Effector memory CD8-positive, alpha-beta T cell (primary cell): ENCODE results near the gene IRF1.
"Not testable (repeated sequence)": the region's sequence is repeated elsewhere in the genome, so short reads cannot be mapped to it uniquely, and the experiment has no call there.

Source experiments
- ATAC-seq: fragments of 150-1000 bp; cut with Tn5 transposase; replicated peaks from 2 replicates; pipeline ENCODE4 v1.10.0; 2021; ENCODE audit warnings: mild to moderate bottlenecking, moderate library complexity
- DNase-seq, 3 experiments: peaks; one replicate each; pipeline ENCODE4 v3.0.0; 2021
- H3K27ac Mint-ChIP-seq, 2 donors: one replicate each; pipeline ENCODE4 v1.8.0; 2022; ENCODE audit warnings: mild to moderate bottlenecking in 2 of 2, mixed read lengths in 2 of 2, moderate library complexity in 2 of 2
- H3K27me3 Mint-ChIP-seq, 2 donors: one replicate each; pipeline ENCODE4 v1.8.0; 2022; ENCODE audit warnings: mixed read lengths in 2 of 2
- H3K36me3 Mint-ChIP-seq: one replicate; pipeline ENCODE4 v1.8.0; 2022; ENCODE audit warnings: mild to moderate bottlenecking, moderate library complexity, mixed read lengths; ENCODE audit not compliant: insufficient read depth
- H3K4me1 Mint-ChIP-seq, 2 donors: one replicate each; pipeline ENCODE4 v1.8.0; 2022; ENCODE audit warnings: low read depth in 2 of 2, mixed read lengths in 2 of 2
- H3K4me3 Mint-ChIP-seq, 2 donors: one replicate each; pipeline ENCODE4 v1.8.0; 2022; ENCODE audit warnings: mild to moderate bottlenecking in 2 of 2, mixed read lengths in 2 of 2, moderate library complexity in 2 of 2
- H3K9me3 Mint-ChIP-seq, 2 donors: one replicate each; pipeline ENCODE4 v1.8.0; 2022; ENCODE audit warnings: mixed read lengths in 2 of 2

The IRF1 gene

GRCh38 chr5:132487841-132488555 is 2.6 kb downstream of the IRF1 start:
- Mint-ChIP-seq H3K4me1 (peaks cover 52 to 69% of the 10 kb centered on the region in 2 donors), H3K36me3 (peaks cover 91% of the 10 kb centered on the region), H3K4me3 (peak overlapping the region; percentile 90 to 98), H3K27me3 (no peaks in the 10 kb centered on the region), H3K27ac (peak overlapping the region; percentile 99), H3K9me3 (no peaks in the 10 kb centered on the region)
- DNase-seq: no peak
- no peak for ATAC-seq

GRCh38 chr5:132487095-132487428 is 3.5 kb downstream of the IRF1 start:
- Mint-ChIP-seq H3K36me3 (peaks cover 98% of the 10 kb centered on the region), H3K9me3 (no peaks in the 10 kb centered on the region), H3K27ac (peak overlapping the region; percentile 99), H3K4me1 (peaks cover 49 to 67% of the 10 kb centered on the region in 2 donors), H3K4me3 (peak overlapping the region; percentile 90 to 98), H3K27me3 (no peaks in the 10 kb centered on the region)
- DNase-seq: no peak
- ATAC-seq: no peak

GRCh38 chr5:132486318-132487094 is 4.1 kb downstream of the IRF1 start:
- ATAC-seq (no peak), DNase-seq (no peak)
- Mint-ChIP-seq H3K4me1 (peaks cover 49 to 64% of the 10 kb centered on the region in 2 donors), H3K27me3 (no peaks in the 10 kb centered on the region), H3K36me3 (peaks cover 100% of the 10 kb centered on the region), H3K4me3 (peak overlapping the region; percentile 90 to 98), H3K9me3 (no peaks in the 10 kb centered on the region), H3K27ac (peak overlapping the region; percentile 99)

- H3K27me3 Mint-ChIP-seq: no peaks in the 10 kb centered on the region
- H3K27ac Mint-ChIP-seq: peak overlapping the region; percentile 99
- DNase-seq (no peak), ATAC-seq (no peak)
- H3K9me3 Mint-ChIP-seq: no peaks in the 10 kb centered on the region
- H3K4me3 Mint-ChIP-seq: peak overlapping the region; percentile 90 to 98
- H3K4me1 Mint-ChIP-seq: peaks cover 57 to 67% of the 10 kb centered on the region in 2 donors
- peaks cover 100% of the 10 kb centered on the region for H3K36me3 Mint-ChIP-seq
Measured at GRCh38 chr5:132485641-132486317, 4.8 kb downstream of the IRF1 start.

DNA sequence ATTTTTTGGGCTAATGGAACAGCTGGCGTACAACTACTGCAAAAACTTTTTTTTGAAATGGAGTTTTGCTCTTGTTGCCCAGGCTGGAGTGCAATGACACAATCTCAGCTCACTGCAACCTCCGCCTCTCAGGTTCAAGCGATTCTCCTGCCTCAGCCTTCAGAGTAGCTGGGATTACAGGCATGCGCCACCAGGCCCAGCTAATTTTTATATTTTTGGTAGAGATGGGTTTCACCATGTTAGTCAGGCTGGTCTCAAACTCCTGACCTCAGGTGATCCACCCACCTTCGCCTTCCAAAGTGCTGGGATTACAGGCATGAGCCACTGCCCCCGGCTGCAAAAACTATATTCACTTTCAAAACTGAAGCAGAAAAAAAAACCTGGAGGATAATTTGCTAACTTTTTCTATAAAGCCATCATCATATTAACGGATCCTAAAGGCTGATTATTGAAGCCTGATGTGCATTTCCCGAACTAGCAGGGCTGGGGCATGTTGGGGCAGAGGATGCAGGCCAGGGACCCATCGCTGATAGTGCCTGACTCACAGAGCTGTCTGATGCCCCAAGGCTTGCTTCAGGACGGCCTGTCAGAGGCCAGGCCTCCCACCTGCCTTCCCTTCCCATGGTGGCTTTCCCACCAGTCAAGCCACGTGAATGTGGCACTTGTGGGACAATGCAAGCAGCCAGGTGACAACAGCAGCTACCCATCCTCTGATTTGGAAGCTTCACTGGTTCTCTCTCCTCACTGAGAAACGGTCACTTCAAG is 5.5 kb downstream of the IRF1 start:
- Mint-ChIP-seq H3K4me3 (peak overlapping the region; percentile 90 to 98), H3K4me1 (peaks cover 62 to 75% of the 10 kb centered on the region in 2 donors), H3K27ac (peak overlapping the region; percentile 99), H3K36me3 (peaks cover 100% of the 10 kb centered on the region)
- peak in 1 of 3 experiments; percentile 15 for DNase-seq
- not testable (repeated sequence) for ATAC-seq, H3K27me3 Mint-ChIP-seq, H3K9me3 Mint-ChIP-seq

- Mint-ChIP-seq H3K27ac (peak overlapping the region; percentile 99), H3K27me3 (no peaks in the 10 kb centered on the region), H3K4me1 (peaks cover 69 to 77% of the 10 kb centered on the region in 2 donors), H3K4me3 (peak overlapping the region; percentile 90 to 98), H3K9me3 (no peaks in the 10 kb centered on the region), H3K36me3 (peaks cover 100% of the 10 kb centered on the region)
- peak in 2 of 3 experiments; percentile 1 to 4 for DNase-seq
- no peak for ATAC-seq
Measured at GRCh38 chr5:132484391-132484725, 6.2 kb downstream of the IRF1 start.

DNA sequence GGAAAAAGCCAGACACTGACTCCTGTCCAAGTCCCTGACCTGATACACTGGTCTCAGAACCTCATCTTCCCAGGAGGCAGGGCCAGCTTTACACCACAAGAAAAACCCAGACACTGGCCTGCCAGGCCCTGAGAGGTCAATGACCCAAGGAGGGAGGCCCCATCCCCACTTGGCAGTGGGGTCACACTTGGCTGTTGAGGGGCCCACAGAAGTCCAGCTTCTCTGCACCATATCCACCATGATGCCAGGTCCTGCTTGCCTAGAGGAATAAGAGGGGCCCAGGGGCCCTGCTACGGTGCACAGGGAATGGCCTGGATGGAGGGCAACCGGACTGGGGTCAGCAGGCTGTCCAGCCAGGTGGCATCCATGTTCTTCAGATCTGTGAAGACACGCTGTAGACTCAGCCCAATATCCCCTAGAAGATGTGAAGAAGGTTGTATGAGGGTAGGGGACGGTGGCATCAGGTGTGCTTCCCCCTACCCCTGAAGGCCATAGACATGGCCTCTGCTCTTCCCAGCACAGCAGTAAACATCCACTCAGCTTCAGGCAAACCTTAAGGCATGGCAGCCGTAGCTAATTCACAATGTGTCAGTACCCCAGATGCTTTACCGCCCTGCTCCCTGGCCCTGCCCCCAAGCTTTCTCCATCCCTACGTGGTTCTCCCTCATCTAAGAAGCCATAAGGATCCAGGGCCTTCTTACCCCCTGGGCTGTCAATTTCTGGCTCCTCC is 6.7 kb downstream of the IRF1 start:
- Mint-ChIP-seq H3K27ac (peak overlapping the region; percentile 99), H3K27me3 (no peaks in the 10 kb centered on the region), H3K36me3 (peaks cover 100% of the 10 kb centered on the region), H3K9me3 (no peaks in the 10 kb centered on the region), H3K4me1 (peaks cover 70 to 79% of the 10 kb centered on the region in 2 donors), H3K4me3 (peak overlapping the region; percentile 90 to 98)
- DNase-seq (peak in 1 of 3 experiments; percentile 7), ATAC-seq (no peak)

- peaks cover 100% of the 10 kb centered on the region for H3K36me3 Mint-ChIP-seq
- no peak for ATAC-seq
- peak overlapping the region; percentile 77 to 98 for H3K4me3 Mint-ChIP-seq
- peaks cover 75 to 83% of the 10 kb centered on the region in 2 donors for H3K4me1 Mint-ChIP-seq
- H3K27me3 Mint-ChIP-seq: no peaks in the 10 kb centered on the region
- DNase-seq: no peak
- H3K27ac Mint-ChIP-seq: peak overlapping the region; percentile 97 to 99
- H3K9me3 Mint-ChIP-seq: no peaks in the 10 kb centered on the region
Measured at GRCh38 chr5:132483101-132483500, 7.5 kb downstream of the IRF1 start.

- Mint-ChIP-seq H3K27me3 (no peaks in the 10 kb centered on the region), H3K36me3 (peaks cover 100% of the 10 kb centered on the region), H3K4me3 (peak overlapping the region; percentile 33 to 77), H3K4me1 (peaks cover 75 to 85% of the 10 kb centered on the region in 2 donors), H3K27ac (peak overlapping the region; percentile 97 to 99), H3K9me3 (no peaks in the 10 kb centered on the region)
- peak in 2 of 3 experiments; percentile 34 to 38 for DNase-seq
- peak; percentile 20 for ATAC-seq
Measured at GRCh38 chr5:132481596-132482211, 8.9 kb downstream of the IRF1 start.

- ATAC-seq (peak; percentile 6), DNase-seq (peak; percentile 21 to 25 (median 22))
- H3K36me3 Mint-ChIP-seq: peaks cover 100% of the 10 kb centered on the region
- H3K4me3 Mint-ChIP-seq: peak overlapping the region; percentile 36 to 77
- H3K9me3 Mint-ChIP-seq: no peaks in the 10 kb centered on the region
- no peaks in the 10 kb centered on the region for H3K27me3 Mint-ChIP-seq
- peaks cover 75 to 83% of the 10 kb centered on the region in 2 donors for H3K4me1 Mint-ChIP-seq
- peak overlapping the region; percentile 97 to 99 for H3K27ac Mint-ChIP-seq
Measured at GRCh38 chr5:132480893-132481595, 9.5 kb downstream of the IRF1 start.

- H3K9me3 Mint-ChIP-seq: no peaks in the 10 kb centered on the region
- peaks cover 100% of the 10 kb centered on the region for H3K36me3 Mint-ChIP-seq
- H3K27ac Mint-ChIP-seq: peak overlapping the region; percentile 97 to 99
- ATAC-seq (no peak), DNase-seq (peak in 2 of 3 experiments; percentile 22 to 23)
- peak overlapping the region; percentile 68 to 77 for H3K4me3 Mint-ChIP-seq
- no peaks in the 10 kb centered on the region for H3K27me3 Mint-ChIP-seq
- H3K4me1 Mint-ChIP-seq: peaks cover 73 to 83% of the 10 kb centered on the region in 2 donors
Measured at GRCh38 chr5:132480546-132480892, 10.1 kb downstream of the IRF1 start.

DNA sequence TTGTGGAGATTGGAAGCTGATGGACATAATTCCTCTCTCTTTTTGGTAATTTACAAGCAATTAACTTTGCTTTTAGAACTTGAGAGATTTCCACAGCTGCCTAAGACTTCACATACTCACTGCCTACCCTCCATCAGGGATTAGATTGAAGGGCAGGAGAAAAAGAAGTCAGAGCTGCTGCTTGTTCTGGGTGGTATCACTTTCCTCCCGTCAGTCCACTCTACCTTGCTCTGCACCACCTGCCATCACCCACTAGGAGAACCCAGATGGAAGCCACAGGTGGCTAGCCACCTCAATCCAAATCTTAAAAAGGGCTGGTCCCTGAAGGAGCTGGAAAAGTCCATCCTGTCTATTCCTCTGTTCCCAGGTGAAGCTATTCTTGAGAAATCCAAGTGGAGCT is 10.5 kb downstream of the IRF1 start:
- peak; percentile 28 to 40 (median 29) for DNase-seq
- H3K4me3 Mint-ChIP-seq: peak overlapping the region; percentile 68 to 77

More for the DNA sequence above, 10.5 kb downstream of the IRF1 start:
- peak; percentile 20 for ATAC-seq
- peaks cover 72 to 82% of the 10 kb centered on the region in 2 donors for H3K4me1 Mint-ChIP-seq
- H3K27ac Mint-ChIP-seq: peak overlapping the region; percentile 97 to 99
- H3K36me3 Mint-ChIP-seq: peaks cover 100% of the 10 kb centered on the region
- H3K9me3 Mint-ChIP-seq: no peaks in the 10 kb centered on the region
- H3K27me3 Mint-ChIP-seq: no peaks in the 10 kb centered on the region
